GM18517 (cell line): ENCODE data around the gene SAFB2.
"Not testable (repeated sequence)": the region's sequence is repeated elsewhere in the genome, so short reads cannot be mapped to it uniquely, and the experiment has no call there.

ENCODE experiments used
- ATAC-seq: cut with Tn5 transposase; IDR thresholded peaks from one replicate; pipeline ENCODE4 v1.9.1; 2021; ENCODE audit warnings: mild to moderate bottlenecking, moderate library complexity; ENCODE audit not compliant: unreplicated experiment

Gene SAFB2

GRCh38 chr19:5608766-5609165 lies 13.8 kb downstream of the SAFB2 start:
- ATAC-seq = not testable (repeated sequence)

DNA sequence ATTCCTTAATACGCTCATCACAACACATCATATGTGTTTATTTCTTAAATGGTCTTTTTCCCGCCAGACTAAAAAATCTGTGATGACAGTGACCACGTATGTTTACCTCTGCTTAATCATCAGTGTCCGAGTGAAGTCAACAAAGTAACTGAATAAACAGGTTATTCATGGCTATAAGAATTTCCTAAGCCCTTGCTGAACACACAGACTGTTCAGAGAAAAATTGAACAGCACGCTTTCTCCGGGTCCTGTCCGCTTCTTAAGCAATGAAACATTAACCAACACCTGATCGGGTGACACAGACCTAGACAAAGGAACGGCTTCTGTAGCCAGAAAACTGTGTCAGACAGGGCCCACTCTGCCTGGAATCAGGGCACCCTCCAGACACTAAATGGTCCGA lies 14.3 kb downstream of the SAFB2 start:
- ATAC-seq = no peak

- no peak for ATAC-seq
These were observed 15.0 kb downstream of the SAFB2 start for GRCh38 chr19:5607318-5608275.

DNA sequence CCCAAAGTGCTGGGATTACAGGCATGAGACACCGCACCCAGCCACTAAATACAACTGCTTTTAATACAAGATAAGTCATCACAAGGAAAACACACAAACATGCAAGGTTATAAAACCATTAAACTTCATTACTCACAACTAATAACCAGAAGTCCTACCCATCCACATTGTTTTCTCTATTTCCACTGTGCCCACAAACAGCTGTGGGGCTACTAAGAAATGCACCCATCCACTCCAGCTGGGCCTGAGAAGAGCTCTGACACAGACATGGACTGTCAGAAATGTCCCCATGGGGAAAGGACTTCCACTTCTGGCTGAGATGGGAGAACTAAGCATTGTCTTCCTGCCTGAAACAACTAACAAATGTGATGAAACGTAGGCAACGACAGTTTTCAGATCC lies 17.2 kb downstream of the SAFB2 start:
- ATAC-seq = no peak

GRCh38 chr19:5603626-5604025 lies 18.9 kb downstream of the SAFB2 start:
- no peak for ATAC-seq

- ATAC-seq = no peak
These were observed 21.8 kb downstream of the SAFB2 start for GRCh38 chr19:5600797-5601196.

- no peak for ATAC-seq
These were observed 26.8 kb downstream of the SAFB2 start for GRCh38 chr19:5595745-5596144.

DNA sequence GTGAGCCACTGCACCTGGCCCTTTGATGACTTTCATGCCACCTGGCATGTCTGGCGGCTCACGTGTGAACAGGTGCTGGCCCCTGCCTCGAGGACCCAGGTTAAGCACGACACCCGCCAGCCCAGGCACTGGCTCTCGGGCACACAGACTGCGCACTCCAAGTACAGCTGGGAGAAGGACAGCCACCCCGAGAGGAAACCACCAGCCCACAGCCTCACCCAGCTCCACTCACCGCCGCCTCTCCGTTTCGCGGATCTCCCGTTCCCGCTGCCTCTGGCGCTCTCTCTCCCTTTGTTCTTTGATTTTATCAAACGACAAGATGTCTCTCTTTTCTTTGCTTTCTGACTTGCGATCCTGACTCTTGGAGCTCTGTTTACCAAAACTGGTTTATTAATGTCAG lies 27.4 kb downstream of the SAFB2 start:
- ATAC-seq = no peak

DNA sequence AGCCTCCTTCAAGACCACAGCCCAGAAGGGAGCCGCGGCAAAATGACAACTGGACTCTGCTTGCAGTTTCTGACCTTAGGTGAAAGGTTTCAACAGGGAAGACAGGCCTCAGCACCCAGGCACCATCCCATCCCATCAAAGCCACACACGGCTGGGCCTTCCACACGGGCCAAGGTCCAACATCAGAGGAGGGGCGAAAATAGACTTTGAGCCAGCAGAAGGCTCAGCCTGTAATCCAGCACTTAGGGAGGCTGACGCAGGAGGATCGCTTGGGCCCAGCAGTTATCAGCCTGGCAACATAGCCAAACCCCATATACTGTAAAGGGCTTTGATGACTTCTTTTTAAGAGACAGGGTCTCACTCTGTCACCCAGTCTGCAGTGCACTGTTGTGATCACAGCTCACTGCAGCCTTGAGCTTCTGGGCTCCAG lies 28.0 kb downstream of the SAFB2 start:
- ATAC-seq = no peak

- ATAC-seq = no peak
These were observed 29.0 kb downstream of the SAFB2 start for GRCh38 chr19:5593343-5594255.

- ATAC-seq = no peak
These were observed 29.8 kb downstream of the SAFB2 start for GRCh38 chr19:5592531-5593342.

GRCh38 chr19:5591476-5591875 lies 31.1 kb downstream of the SAFB2 start:
- no peak for ATAC-seq

GRCh38 chr19:5590865-5591154 lies 31.8 kb downstream of the SAFB2 start:
- no peak for ATAC-seq

DNA sequence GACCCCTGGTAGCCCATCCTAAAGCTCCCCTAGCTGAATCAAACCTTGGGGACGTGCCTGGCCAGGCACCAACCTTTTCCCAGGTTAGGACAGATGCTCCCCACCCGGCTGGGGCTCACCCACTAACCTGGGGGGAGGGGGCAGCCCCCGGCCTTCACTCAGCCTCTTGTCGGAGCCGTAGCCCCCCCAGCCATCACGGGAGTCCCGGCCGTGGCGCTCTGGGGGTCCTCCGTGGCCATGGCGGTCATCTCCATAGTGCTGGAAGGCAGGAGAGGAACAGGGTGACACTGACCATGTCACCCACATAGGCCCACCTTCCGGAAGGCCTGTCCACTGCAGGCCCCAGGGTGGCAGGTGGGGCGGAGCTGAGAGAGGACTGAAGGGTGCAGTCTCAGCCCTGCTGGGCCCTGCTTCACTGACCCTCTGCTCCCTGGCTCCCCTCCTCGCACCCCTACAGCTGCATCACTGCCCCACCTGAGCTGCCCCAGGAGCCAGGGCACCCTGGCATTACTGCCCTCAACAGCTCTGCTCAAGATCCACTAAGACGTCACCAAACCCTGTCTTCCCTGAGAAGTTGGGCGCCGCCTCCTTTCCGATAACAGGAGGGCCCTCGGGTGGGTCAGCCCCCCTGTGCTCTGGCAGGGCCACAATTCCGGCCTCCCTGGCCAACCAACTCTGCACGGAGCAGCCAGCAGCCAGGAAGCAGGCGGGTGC lies 32.3 kb downstream of the SAFB2 start:
- no peak for ATAC-seq

DNA sequence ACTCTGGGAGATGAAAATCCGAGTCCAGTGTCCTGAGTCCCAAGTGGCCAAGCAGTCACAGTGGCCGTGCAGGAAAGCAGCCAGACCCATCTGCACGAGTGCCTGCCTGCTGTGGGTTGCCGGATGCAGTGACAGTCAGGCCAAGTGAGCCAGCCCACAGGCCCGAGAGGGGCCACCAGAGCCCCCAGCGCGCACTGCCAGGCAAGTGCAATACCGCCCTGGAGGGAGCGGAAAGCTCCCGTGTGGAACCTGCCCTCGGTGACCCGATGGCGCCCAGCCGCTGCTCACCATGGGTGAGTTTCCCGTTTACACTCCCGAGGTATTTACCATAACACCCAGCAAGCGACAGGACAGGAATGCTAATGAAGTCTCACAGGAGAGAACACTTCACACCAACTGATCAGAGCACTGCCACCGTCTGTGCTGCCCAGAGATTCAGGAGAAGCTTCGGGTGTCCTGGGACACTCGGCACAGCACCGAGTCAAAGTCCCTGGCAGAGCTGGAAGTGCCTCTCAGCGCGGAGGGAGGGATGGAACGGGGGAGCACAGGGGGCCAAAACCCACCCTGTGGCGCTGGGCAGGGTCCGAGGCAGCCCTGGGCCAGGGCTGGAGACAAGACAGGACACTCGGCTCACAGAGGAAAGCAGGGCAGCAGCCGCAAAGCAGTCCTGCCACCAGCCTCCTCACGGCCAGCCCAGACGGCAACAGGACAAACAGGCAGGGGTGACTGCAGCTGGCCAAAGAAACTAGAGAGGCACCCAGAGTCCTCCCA lies 33.5 kb downstream of the SAFB2 start:
- no peak for ATAC-seq

DNA sequence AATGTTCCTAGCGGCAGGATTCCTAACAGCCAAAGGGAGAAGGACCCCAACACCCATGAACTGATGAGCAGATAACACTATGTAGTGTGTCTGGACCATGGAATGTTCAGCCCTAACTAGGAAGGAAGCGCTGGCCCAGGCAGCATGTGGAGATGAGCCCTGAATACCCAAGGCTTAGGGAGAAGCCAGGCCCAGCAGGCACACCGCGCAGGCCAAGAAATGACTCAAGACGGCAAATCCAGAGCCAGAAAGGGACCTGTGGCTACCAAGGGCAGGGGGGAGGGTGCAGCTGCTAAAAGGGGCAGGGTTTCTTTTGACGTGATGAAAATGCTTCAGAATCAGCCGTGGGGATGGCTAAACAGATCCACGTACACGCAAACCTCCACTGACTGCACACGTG lies 34.1 kb downstream of the SAFB2 start:
- no peak for ATAC-seq

- ATAC-seq = no peak
These were observed 34.9 kb downstream of the SAFB2 start for GRCh38 chr19:5587661-5588060.

- no peak for ATAC-seq
These were observed 35.5 kb downstream of the SAFB2 start for GRCh38 chr19:5587071-5587455.

GRCh38 chr19:5586300-5587070 lies 36.1 kb downstream of the SAFB2 start:
- ATAC-seq = no peak
